ENCODE data around the gene KLHL2. TPM values are rescaled to one million over a fixed set of nuclear protein-coding genes. Genes with fewer than 3 reads are reported as not detected.
"Not testable (repeated sequence)": the region's sequence is repeated elsewhere in the genome, so short reads cannot be mapped to it uniquely, and the experiment has no call there.

KLHL2 gene
- total RNA-seq, 1 donor from 2014 or later = 22.1 TPM

- no peak for TF ChIP-seq CTCF (IDR thresholded peaks at IDR 0.05; ENCODE audit: unreplicated experiment)
- Mint-ChIP-seq H3K27me3 (no peaks in the 10 kb centered on the region), H3K4me3 (ENCODE audit: low read depth) (no peak overlapping the region), H3K9me3 (ENCODE audit: low read depth) (no peaks in the 10 kb centered on the region), H3K36me3 (ENCODE audit: insufficient read depth) (peaks cover 8% of the 10 kb centered on the region), H3K4me1 (ENCODE audit: low read depth) (peaks cover 40% of the 10 kb centered on the region), H3K27ac (no peak overlapping the region)
- no peak for DNase-seq (ENCODE audit: low spot score, unreplicated experiment)
These were observed 10.0 kb downstream of the KLHL2 start for GRCh38 chr4:165217325-165217724.

DNA sequence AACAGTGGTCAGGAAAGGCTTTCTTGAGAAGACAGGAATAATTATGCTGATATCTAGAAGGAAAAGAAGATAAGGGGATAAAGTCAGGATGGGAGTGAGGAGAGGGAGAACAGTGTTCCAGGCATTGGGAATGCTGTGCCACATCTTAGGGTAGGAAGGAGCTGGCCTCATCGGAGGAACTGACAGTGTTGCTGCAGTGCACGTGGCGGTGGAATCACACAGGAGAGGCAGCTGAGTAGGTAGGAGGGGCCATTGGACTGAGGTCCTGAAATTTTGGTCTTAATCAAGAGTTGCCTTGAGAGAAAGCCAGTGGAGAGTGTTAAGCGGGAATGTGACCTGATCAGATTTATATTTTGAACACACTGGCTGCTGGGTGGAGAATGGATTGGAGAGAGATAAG is 13.9 kb downstream of the KLHL2 start:
- not testable (repeated sequence) for H3K27ac Mint-ChIP-seq
- H3K4me1 Mint-ChIP-seq (ENCODE audit: low read depth) = peaks cover 22% of the 10 kb centered on the region

GRCh38 chr4:165221993-165222650 is 14.8 kb downstream of the KLHL2 start:
- peaks cover 16% of the 10 kb centered on the region for H3K4me1 Mint-ChIP-seq (ENCODE audit: low read depth)
- not testable (repeated sequence) for H3K4me3 Mint-ChIP-seq (ENCODE audit: low read depth); DNase-seq (ENCODE audit: low spot score, unreplicated experiment); H3K9me3 Mint-ChIP-seq (ENCODE audit: low read depth); H3K27me3 Mint-ChIP-seq
- peaks cover 11% of the 10 kb centered on the region for H3K36me3 Mint-ChIP-seq (ENCODE audit: insufficient read depth)
- H3K27ac Mint-ChIP-seq = peak overlapping the region; percentile 91

More for the DNA sequence above, 13.9 kb downstream of the KLHL2 start:
- not testable (repeated sequence) for DNase-seq (ENCODE audit: low spot score, unreplicated experiment); H3K4me3 Mint-ChIP-seq (ENCODE audit: low read depth); H3K9me3 Mint-ChIP-seq (ENCODE audit: low read depth); H3K27me3 Mint-ChIP-seq
- peaks cover 11% of the 10 kb centered on the region for H3K36me3 Mint-ChIP-seq (ENCODE audit: insufficient read depth)

DNA sequence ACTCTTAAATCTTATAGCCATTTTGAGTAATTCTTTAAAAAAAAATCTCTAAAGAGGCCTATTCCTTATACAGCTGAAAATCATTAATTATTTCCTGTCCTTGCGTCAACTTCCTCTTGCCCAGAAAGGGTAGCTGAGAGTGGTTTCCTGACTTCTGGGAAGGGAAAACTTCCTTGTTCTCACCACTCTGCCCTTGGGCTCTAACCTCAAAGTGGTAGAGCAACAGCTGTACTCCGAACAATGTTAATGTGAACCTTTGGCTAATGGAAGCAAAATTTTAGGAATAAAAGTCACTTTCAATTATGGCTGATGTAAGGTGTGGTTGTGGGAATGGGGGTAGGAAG is 15.3 kb downstream of the KLHL2 start:
- H3K4me1 Mint-ChIP-seq (ENCODE audit: low read depth) = peaks cover 16% of the 10 kb centered on the region
- TF ChIP-seq CTCF (IDR thresholded peaks at IDR 0.05; ENCODE audit: unreplicated experiment) = no peak
- H3K36me3 Mint-ChIP-seq (ENCODE audit: insufficient read depth) = peaks cover 11% of the 10 kb centered on the region
- no peak overlapping the region for H3K4me3 Mint-ChIP-seq (ENCODE audit: low read depth)
- peak overlapping the region; percentile 91 for H3K27ac Mint-ChIP-seq
- no peak for DNase-seq (ENCODE audit: low spot score, unreplicated experiment)
- H3K27me3 Mint-ChIP-seq = no peaks in the 10 kb centered on the region
- H3K9me3 Mint-ChIP-seq (ENCODE audit: low read depth) = no peaks in the 10 kb centered on the region

DNA sequence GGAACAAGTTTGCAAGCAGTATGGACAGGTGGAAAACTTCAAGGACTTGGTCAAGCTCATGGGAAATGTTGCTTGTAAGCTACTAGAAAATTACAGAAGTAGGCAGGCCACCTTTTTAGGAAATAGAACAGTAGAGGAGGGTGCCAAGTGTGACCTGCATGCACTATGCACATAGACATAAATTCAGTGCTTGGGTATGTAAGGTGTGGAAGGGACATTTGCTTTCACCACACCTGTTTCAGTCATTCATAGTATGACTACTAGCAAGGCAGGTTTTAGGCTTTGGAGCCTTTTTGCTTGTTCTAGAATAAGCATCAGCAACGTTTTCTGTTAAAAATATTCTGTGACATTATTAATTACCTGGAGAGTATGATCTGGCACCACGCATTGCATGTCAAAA is 20.0 kb downstream of the KLHL2 start:
- H3K4me1 Mint-ChIP-seq (ENCODE audit: low read depth); DNase-seq (ENCODE audit: low spot score, unreplicated experiment); H3K9me3 Mint-ChIP-seq (ENCODE audit: low read depth); H3K27me3 Mint-ChIP-seq; H3K27ac Mint-ChIP-seq; H3K4me3 Mint-ChIP-seq (ENCODE audit: low read depth): not testable (repeated sequence)
- peaks cover 11% of the 10 kb centered on the region for H3K36me3 Mint-ChIP-seq (ENCODE audit: insufficient read depth)

DNA sequence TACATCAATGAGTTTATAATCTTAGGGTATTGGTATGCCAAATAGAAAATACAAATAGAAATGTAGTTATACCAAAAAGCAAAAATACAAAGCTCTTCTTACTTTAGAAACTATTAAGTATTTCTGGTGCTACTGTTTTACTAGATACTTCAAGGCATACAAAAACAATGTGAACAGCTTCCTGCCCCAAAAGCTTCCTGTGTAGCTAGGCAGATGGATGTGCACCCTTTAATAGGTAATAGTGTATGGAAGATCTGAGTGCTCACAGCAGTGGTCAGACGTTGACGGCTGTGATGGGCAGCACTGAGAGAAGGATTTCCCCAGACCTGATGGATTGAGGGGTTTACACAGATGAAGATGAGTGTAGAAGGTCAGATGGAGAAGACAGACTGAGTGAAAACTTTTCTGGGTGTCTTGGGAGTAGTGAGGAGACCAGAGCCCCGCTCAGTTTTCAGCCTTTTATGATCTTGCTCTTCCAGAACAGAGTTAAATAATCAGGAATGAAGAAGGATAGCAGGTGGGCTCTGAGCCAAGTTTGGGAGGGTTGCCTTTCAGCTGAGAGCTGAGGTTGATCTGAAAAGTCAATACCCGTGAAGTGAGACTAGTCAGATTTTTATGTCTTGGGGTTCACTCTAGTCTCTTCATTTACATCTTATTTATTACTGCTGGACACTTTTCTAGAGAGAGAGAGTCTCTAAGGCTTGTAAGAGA is 22.3 kb downstream of the KLHL2 start:
- H3K36me3 Mint-ChIP-seq (ENCODE audit: insufficient read depth); H3K27ac Mint-ChIP-seq; H3K4me3 Mint-ChIP-seq (ENCODE audit: low read depth); H3K4me1 Mint-ChIP-seq (ENCODE audit: low read depth); DNase-seq (ENCODE audit: low spot score, unreplicated experiment); H3K9me3 Mint-ChIP-seq (ENCODE audit: low read depth); H3K27me3 Mint-ChIP-seq: not testable (repeated sequence)

DNA sequence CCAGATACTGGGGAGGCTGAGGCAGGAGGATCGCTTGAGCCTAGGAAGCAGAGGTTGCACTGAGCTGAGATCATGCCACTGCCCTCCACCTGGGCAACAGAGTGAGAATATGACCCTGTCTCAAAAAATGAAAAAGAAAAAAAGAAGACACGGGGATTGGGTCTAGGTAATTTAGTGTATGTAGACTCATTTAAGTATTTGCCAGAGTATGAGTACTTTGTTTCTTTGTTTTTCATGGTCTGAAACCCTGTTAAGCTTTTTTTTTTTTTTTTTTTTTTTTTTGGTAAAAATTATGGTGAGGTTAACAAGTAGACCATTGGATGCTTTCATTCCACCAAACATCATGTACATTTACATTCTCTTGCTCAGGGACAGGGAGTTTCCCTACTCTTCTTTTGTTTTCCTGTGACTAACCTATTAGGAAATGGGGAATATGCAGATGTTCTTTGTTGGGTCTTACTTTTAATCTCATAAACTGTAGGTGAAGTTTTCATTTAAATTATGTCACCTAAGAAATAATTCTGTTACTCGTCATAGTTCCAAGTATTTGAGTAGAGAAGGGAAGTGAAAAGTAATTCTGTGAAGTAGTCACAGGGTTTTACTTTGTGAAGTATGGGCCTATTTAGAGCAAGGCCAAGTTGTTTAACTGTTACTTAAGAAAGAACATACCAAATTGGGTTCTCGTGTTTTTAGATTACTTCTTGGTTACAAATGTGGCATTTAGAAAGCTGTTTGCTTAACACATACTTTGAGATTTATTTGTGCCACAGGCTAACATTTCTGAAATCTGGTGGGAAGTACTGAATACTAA is 25.5 kb downstream of the KLHL2 start:
- H3K4me1 Mint-ChIP-seq (ENCODE audit: low read depth); H3K27me3 Mint-ChIP-seq; H3K4me3 Mint-ChIP-seq (ENCODE audit: low read depth); H3K27ac Mint-ChIP-seq; H3K36me3 Mint-ChIP-seq (ENCODE audit: insufficient read depth); H3K9me3 Mint-ChIP-seq (ENCODE audit: low read depth); DNase-seq (ENCODE audit: low spot score, unreplicated experiment): not testable (repeated sequence)
